PC-9 (cell line): ENCODE data around the gene MRPL1.

Experiments
- EZH2 ChIP-seq: fragments of 200-600 bp; sonication (generic); IDR thresholded peaks from 2 replicates; pipeline ENCODE4 v1.8.0; 2017; ENCODE audit warnings: antibody characterized with exemption, low read depth
- TF ChIP-seq, protein P1 (sequence below): fragments of 200-600 bp; sonication (generic); conservative IDR thresholded peaks from 2 replicates; pipeline ENCODE4 v1.6.1; 2017; ENCODE audit warnings: mixed run types, antibody characterized with exemption, mild to moderate bottlenecking, moderate library complexity

DNA sequence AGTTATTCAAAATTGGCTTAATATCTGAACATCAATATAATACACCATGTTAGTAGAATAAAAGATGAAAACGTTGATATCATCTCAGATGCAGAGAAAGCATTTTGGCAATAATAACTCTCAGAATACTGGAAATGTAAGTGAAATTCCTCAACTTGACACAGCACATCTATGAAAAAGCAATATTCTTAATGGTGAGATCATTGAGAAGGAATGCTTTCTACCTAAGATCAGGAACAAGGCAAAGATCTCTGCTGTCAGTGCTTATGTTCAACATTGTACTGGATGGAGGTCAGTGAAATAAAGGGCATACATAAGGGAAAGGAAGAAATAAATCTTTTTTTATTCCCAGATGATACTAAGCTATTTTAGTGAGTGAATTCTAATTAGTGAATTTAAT lies 40.6 kb downstream of the MRPL1 start:
- TF ChIP-seq, protein P1, sequence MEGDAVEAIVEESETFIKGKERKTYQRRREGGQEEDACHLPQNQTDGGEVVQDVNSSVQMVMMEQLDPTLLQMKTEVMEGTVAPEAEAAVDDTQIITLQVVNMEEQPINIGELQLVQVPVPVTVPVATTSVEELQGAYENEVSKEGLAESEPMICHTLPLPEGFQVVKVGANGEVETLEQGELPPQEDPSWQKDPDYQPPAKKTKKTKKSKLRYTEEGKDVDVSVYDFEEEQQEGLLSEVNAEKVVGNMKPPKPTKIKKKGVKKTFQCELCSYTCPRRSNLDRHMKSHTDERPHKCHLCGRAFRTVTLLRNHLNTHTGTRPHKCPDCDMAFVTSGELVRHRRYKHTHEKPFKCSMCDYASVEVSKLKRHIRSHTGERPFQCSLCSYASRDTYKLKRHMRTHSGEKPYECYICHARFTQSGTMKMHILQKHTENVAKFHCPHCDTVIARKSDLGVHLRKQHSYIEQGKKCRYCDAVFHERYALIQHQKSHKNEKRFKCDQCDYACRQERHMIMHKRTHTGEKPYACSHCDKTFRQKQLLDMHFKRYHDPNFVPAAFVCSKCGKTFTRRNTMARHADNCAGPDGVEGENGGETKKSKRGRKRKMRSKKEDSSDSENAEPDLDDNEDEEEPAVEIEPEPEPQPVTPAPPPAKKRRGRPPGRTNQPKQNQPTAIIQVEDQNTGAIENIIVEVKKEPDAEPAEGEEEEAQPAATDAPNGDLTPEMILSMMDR, result no peak
- TF ChIP-seq EZH2, result no peak
